HEK293T (cell line): Measurements from ENCODE around the gene TRANK1.

Experiments
- BHLHE40 ChIP-seq: fragments of 450-650 bp; IDR thresholded peaks from 2 replicates; pipeline ENCODE4 v1.6.1; 2016; ENCODE audit warnings: mild to moderate bottlenecking, moderate library complexity, borderline replicate concordance
- ELF4 ChIP-seq: fragments of 450-650 bp; IDR thresholded peaks from 2 replicates; pipeline ENCODE4 v1.6.1; 2017; ENCODE audit warnings: antibody characterized with exemption
- FOXM1 ChIP-seq: fragments of 450-650 bp; IDR thresholded peaks from 2 replicates; pipeline ENCODE4 v1.6.1; 2017; ENCODE audit warnings: mild to moderate bottlenecking, borderline replicate concordance
- HDGF ChIP-seq: fragments of 450-650 bp; IDR thresholded peaks from 2 replicates; pipeline ENCODE4 v1.6.1; 2017; ENCODE audit warnings: antibody characterized with exemption, borderline replicate concordance
- NFRKB ChIP-seq: fragments of 450-650 bp; IDR thresholded peaks from 2 replicates; pipeline ENCODE4 v1.6.1; 2016; ENCODE audit warnings: mild to moderate bottlenecking, moderate library complexity
- ZNF384 ChIP-seq: fragments of 450-650 bp; IDR thresholded peaks from 2 replicates; pipeline ENCODE4 v1.6.1; 2016

DNA sequence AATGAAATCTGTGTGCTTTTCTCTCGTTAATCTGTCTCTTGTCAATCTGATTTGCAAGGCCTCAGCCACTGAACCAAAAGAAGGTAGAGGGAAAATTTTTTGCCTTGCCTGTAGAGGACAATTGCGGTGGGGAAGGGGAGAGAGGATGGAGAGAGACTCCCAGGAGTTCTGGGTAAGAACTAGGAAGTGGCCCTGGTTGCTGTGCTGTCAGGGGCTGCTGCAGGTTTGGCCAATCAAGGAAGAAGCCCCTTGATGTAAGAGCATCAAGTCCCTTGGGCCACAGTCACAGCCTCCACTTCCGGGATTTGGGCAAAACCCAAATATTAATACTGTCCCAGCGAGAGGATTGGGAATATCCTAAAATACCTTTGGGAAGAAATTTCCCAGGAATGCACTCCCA, 43.3 kb downstream of the TRANK1 start:
- TF ChIP-seq BHLHE40 (no peak), ELF4 (no peak), HDGF (no peak), NFRKB (no peak), ZNF384 (no peak), FOXM1 (no peak)
